GM19324 (cell line): Measurements from ENCODE around the gene ATP2C2.
"Not testable (repeated sequence)": the region's sequence is repeated elsewhere in the genome, so short reads cannot be mapped to it uniquely, and the experiment has no call there.

Experiments used
- ATAC-seq: cut with Tn5 transposase; IDR thresholded peaks from one replicate; pipeline ENCODE4 v1.9.1; 2021; ENCODE audit warnings: mild to moderate bottlenecking, moderate library complexity; ENCODE audit not compliant: unreplicated experiment, low FRiP score

Gene ATP2C2

GRCh38 chr16:84444476-84444875, 76.1 kb downstream of the ATP2C2 start:
- no peak for ATAC-seq

GRCh38 chr16:84446084-84446483, 77.7 kb downstream of the ATP2C2 start:
- ATAC-seq, result no peak

GRCh38 chr16:84446596-84447392, 78.5 kb downstream of the ATP2C2 start:
- no peak for ATAC-seq

GRCh38 chr16:84448444-84448843, 80.1 kb downstream of the ATP2C2 start:
- ATAC-seq, result no peak

GRCh38 chr16:84449156-84450140, 81.1 kb downstream of the ATP2C2 start:
- no peak for ATAC-seq

- no peak for ATAC-seq
Observed at GRCh38 chr16:84450176-84450865, 82.0 kb downstream of the ATP2C2 start.

- not testable (repeated sequence) for ATAC-seq
Observed at GRCh38 chr16:84451010-84451676, 82.8 kb downstream of the ATP2C2 start.

- no peak for ATAC-seq
Observed at GRCh38 chr16:84451781-84452180, 83.4 kb downstream of the ATP2C2 start.

GRCh38 chr16:84453061-84453752, 84.9 kb downstream of the ATP2C2 start:
- ATAC-seq, result no peak

- ATAC-seq, result no peak
Observed at GRCh38 chr16:84454611-84455010, 86.3 kb downstream of the ATP2C2 start.

- no peak for ATAC-seq
Observed at GRCh38 chr16:84455031-84455430, 86.7 kb downstream of the ATP2C2 start.

GRCh38 chr16:84458606-84459532, 90.5 kb downstream of the ATP2C2 start:
- no peak for ATAC-seq

GRCh38 chr16:84459533-84459894, 91.2 kb downstream of the ATP2C2 start:
- ATAC-seq, result no peak

GRCh38 chr16:84459941-84460405, 91.6 kb downstream of the ATP2C2 start:
- ATAC-seq, result no peak

GRCh38 chr16:84460406-84461028, 92.2 kb downstream of the ATP2C2 start:
- ATAC-seq, result no peak

- no peak for ATAC-seq
Observed at GRCh38 chr16:84461029-84461412, 92.7 kb downstream of the ATP2C2 start.

- no peak for ATAC-seq
Observed at GRCh38 chr16:84461413-84462295, 93.3 kb downstream of the ATP2C2 start.
